Subcutaneous abdominal adipose tissue (tissue), 5 donors: ENCODE results near the gene PARVG.

Experiments
- H3K27ac ChIP-seq: one replicate; pipeline ENCODE4 v1.7.0; 2013; ENCODE audit warnings: low read depth, mild to moderate bottlenecking, inconsistent platforms, low read length, moderate library complexity
- H3K27me3 ChIP-seq, 5 donors: one replicate each; pipeline ENCODE4 v1.7.0; 2013; ENCODE audit warnings: low read length in 5 of 5, inconsistent platforms in 1 of 5; ENCODE audit not compliant: control insufficient read depth in 5 of 5, insufficient read depth in 4 of 5
- H3K36me3 ChIP-seq, 5 donors: one replicate each; pipeline ENCODE4 v1.7.0; 2013; ENCODE audit warnings: low read length in 5 of 5; ENCODE audit not compliant: control insufficient read depth in 5 of 5, insufficient read depth in 5 of 5
- H3K4me1 ChIP-seq, 5 donors: one replicate each; pipeline ENCODE4 v1.7.0; 2013; ENCODE audit warnings: low read length in 5 of 5, mild to moderate bottlenecking in 3 of 5, moderate library complexity in 1 of 5; ENCODE audit not compliant: control insufficient read depth in 5 of 5, insufficient read depth in 5 of 5
- H3K4me3 ChIP-seq, 5 donors: one replicate each; pipeline ENCODE4 v1.7.0; 2013; ENCODE audit warnings: low read length in 5 of 5, low read depth in 1 of 5
- H3K9ac ChIP-seq, 5 donors: one replicate each; pipeline ENCODE4 v1.7.0; 2013; ENCODE audit warnings: low read length in 5 of 5, mild to moderate bottlenecking in 4 of 5, moderate library complexity in 3 of 5
- H3K9me3 ChIP-seq, 5 donors: one replicate each; pipeline ENCODE4 v1.7.0; 2013; ENCODE audit warnings: low read length in 5 of 5; ENCODE audit not compliant: control insufficient read depth in 5 of 5
- donor health status: healthy.
- donor health status: healthy.
- donor health status: healthy.
- donor health status: healthy.
- donor health status: healthy.

The PARVG gene

GRCh38 chr22:44151676-44152075 is 29.0 kb upstream of the PARVG start:
- Histone ChIP-seq H3K9me3 (no peaks in the 10 kb centered on the region), H3K4me3 (no peak overlapping the region), H3K4me1 (peaks cover 0 to 4% (median 0%) of the 10 kb centered on the region in 5 donors), H3K9ac (no peak overlapping the region), H3K27ac (no peak overlapping the region), H3K27me3 (no peaks in the 10 kb centered on the region), H3K36me3 (peaks cover 3 to 68% (median 48%) of the 10 kb centered on the region in 5 donors)

GRCh38 chr22:44153710-44154109 is 27.0 kb upstream of the PARVG start:
- peaks cover 0 to 4% (median 0%) of the 10 kb centered on the region in 5 donors for H3K4me1 ChIP-seq
- H3K36me3 ChIP-seq: peaks cover 7 to 67% (median 52%) of the 10 kb centered on the region in 5 donors
- no peak overlapping the region for H3K9ac ChIP-seq
- no peak overlapping the region for H3K4me3 ChIP-seq
- no peak overlapping the region for H3K27ac ChIP-seq
- H3K27me3 ChIP-seq: no peaks in the 10 kb centered on the region
- H3K9me3 ChIP-seq: no peaks in the 10 kb centered on the region

- H3K4me3 ChIP-seq: no peak overlapping the region
- peaks cover 0 to 4% (median 0%) of the 10 kb centered on the region in 5 donors for H3K4me1 ChIP-seq
- H3K27me3 ChIP-seq: no peaks in the 10 kb centered on the region
- no peaks in the 10 kb centered on the region for H3K9me3 ChIP-seq
- H3K9ac ChIP-seq: no peak overlapping the region
- no peak overlapping the region for H3K27ac ChIP-seq
- H3K36me3 ChIP-seq: peaks cover 7 to 67% (median 52%) of the 10 kb centered on the region in 5 donors
These were observed 26.2 kb upstream of the PARVG start for GRCh38 chr22:44154436-44154942.

- H3K9me3 ChIP-seq: no peaks in the 10 kb centered on the region
- peaks cover 0 to 4% (median 0%) of the 10 kb centered on the region in 5 donors for H3K4me1 ChIP-seq
- H3K9ac ChIP-seq: no peak overlapping the region
- no peak overlapping the region for H3K4me3 ChIP-seq
- H3K27me3 ChIP-seq: no peaks in the 10 kb centered on the region
- peaks cover 7 to 71% (median 57%) of the 10 kb centered on the region in 5 donors for H3K36me3 ChIP-seq
- no peak overlapping the region for H3K27ac ChIP-seq
These were observed 25.6 kb upstream of the PARVG start for GRCh38 chr22:44155115-44155514.

GRCh38 chr22:44157916-44158618 is 22.7 kb upstream of the PARVG start:
- Histone ChIP-seq H3K4me1 (no peaks in the 10 kb centered on the region), H3K27me3 (no peaks in the 10 kb centered on the region), H3K27ac (no peak overlapping the region), H3K9me3 (no peaks in the 10 kb centered on the region), H3K36me3 (peaks cover 4 to 76% (median 56%) of the 10 kb centered on the region in 5 donors), H3K4me3 (no peak overlapping the region), H3K9ac (no peak overlapping the region)

GRCh38 chr22:44158816-44159215 is 21.9 kb upstream of the PARVG start:
- H3K27me3 ChIP-seq: no peaks in the 10 kb centered on the region
- H3K36me3 ChIP-seq: peaks cover 4 to 78% (median 54%) of the 10 kb centered on the region in 5 donors
- H3K9me3 ChIP-seq: no peaks in the 10 kb centered on the region
- no peak overlapping the region for H3K4me3 ChIP-seq
- no peak overlapping the region for H3K27ac ChIP-seq
- no peak overlapping the region for H3K9ac ChIP-seq
- peaks cover 0 to 4% (median 0%) of the 10 kb centered on the region in 5 donors for H3K4me1 ChIP-seq

- Histone ChIP-seq H3K4me3 (no peak overlapping the region), H3K4me1 (peaks cover 0 to 8% (median 0%) of the 10 kb centered on the region in 5 donors), H3K36me3 (peaks cover 4 to 80% (median 53%) of the 10 kb centered on the region in 5 donors), H3K9ac (no peak overlapping the region), H3K27ac (no peak overlapping the region), H3K27me3 (no peaks in the 10 kb centered on the region), H3K9me3 (no peaks in the 10 kb centered on the region)
These were observed 21.5 kb upstream of the PARVG start for GRCh38 chr22:44159221-44159620.

GRCh38 chr22:44159811-44160210 is 20.9 kb upstream of the PARVG start:
- Histone ChIP-seq H3K27me3 (no peaks in the 10 kb centered on the region), H3K9me3 (no peaks in the 10 kb centered on the region), H3K4me1 (peaks cover 0 to 10% (median 0%) of the 10 kb centered on the region in 5 donors), H3K9ac (no peak overlapping the region), H3K4me3 (no peak overlapping the region), H3K36me3 (peaks cover 4 to 76% (median 58%) of the 10 kb centered on the region in 5 donors), H3K27ac (no peak overlapping the region)

- peaks cover 0 to 10% (median 0%) of the 10 kb centered on the region in 5 donors for H3K4me1 ChIP-seq
- H3K36me3 ChIP-seq: peaks cover 4 to 76% (median 57%) of the 10 kb centered on the region in 5 donors
- H3K9ac ChIP-seq: no peak overlapping the region
- no peak overlapping the region for H3K27ac ChIP-seq
- no peaks in the 10 kb centered on the region for H3K27me3 ChIP-seq
- no peaks in the 10 kb centered on the region for H3K9me3 ChIP-seq
- no peak overlapping the region for H3K4me3 ChIP-seq
These were observed 20.3 kb upstream of the PARVG start for GRCh38 chr22:44160421-44160820.

GRCh38 chr22:44161673-44162072 is 19.1 kb upstream of the PARVG start:
- Histone ChIP-seq H3K27ac (no peak overlapping the region), H3K27me3 (no peaks in the 10 kb centered on the region), H3K4me1 (peaks cover 0 to 22% (median 12%) of the 10 kb centered on the region in 5 donors), H3K9me3 (no peaks in the 10 kb centered on the region), H3K9ac (no peak overlapping the region), H3K4me3 (no peak overlapping the region), H3K36me3 (peaks cover 4 to 75% (median 60%) of the 10 kb centered on the region in 5 donors)
